Stimulated activated CD8-positive, alpha-beta memory T cell treated with anti-CD3 and anti-CD28 coated beads, Interleukin-15, amount 100 ng/mL, for 24 hours (primary cell): ENCODE data around the gene PFDN4.

Experiments used
- DNase-seq: peaks from one replicate; pipeline ENCODE4 v3.0.0-alpha.2; 2020; ENCODE audit warnings: low read depth

Gene PFDN4, protein sequence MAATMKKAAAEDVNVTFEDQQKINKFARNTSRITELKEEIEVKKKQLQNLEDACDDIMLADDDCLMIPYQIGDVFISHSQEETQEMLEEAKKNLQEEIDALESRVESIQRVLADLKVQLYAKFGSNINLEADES

DNA sequence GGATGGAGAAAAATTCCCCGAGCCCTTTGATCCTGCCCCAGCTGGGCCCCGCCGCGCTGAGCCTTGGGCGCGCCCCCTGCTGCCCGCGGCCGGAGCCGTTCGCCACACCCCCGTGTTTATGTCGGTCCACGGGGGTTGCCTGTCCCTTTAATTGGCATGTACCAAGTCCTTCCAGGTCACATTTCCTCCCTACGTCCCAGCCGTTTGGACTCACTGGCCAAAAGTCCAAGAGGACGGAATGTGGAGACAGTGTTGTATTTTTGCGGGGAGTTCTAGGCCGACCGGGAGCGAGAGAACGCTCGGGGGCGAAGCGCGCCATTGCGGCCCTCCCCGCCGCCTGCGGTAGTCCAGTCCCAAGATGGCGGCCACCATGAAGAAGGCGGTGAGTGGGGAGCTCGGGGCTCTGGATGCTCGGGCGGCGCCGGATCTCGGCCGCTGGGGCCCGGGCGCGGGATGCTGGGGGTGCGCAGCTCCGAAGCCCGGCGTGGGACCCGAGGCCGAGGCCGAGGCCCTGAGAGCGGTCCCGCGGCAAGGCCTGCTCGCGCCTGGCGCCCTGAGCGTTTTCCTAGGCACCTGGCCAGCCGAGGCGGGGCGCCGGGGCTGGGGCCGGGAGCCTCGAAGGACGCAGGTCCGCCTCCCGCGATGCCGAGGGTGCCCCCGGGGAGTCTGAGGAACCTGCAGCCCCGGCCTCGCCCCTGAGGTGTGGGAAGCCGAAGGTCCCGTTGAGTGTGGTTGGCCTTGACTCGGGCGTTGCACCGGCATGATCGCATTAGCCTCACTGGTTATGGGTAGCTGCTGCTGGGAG is at the start of gene PFDN4:
PFDN4 (plus strand) TSS at position 345 of the 805 bp plus-strand sequence; CDS start at position 359, 14 bp downstream.
- DNase-seq: peak; percentile 57

DNA sequence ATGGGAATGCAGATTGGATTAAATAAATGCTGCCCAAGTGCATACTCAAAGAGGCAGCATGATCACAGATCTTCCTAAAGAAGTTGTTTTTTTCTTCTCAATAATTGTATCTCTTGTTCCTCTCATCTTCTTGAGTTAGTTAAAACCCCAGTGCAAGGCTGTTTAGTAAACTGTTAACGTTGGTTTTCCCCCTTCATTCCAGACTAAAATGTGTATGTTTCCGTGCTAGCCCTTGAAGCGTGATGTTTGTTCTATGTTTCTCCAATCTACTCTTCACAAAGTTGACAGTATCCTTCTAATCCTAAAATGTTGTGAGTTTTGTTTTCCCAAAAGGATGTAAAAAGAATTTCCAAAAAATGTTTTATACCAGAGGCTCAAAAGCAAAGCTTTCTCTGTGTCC is 49.7 kb upstream of the PFDN4 start:
- no peak for DNase-seq

DNA sequence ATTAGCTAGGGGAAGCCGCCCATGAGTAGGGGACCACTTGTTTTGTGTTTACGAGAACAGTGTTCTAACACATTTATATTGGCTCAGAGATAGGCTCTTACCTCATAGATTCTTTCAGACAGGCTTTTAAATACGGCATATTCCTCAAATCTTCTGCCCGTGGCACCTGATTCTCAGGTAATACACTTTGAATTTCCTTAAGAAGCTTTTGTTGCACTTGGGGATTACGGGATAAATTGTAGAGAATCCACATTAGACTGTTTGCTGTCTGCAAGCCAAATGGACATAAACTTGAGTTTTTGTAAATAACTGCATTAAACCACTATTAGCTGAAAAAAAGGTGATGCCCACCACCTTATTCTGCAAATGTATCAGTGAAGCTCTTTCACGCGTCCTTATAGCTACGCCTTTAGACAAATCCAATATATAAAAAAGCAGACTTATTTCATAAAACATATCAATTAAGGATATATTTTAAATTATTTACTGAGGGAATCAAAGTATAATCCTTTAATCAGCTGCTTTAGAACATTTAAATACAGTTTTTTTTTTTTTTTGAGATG is 49.0 kb upstream of the PFDN4 start:
- DNase-seq: no peak

DNA sequence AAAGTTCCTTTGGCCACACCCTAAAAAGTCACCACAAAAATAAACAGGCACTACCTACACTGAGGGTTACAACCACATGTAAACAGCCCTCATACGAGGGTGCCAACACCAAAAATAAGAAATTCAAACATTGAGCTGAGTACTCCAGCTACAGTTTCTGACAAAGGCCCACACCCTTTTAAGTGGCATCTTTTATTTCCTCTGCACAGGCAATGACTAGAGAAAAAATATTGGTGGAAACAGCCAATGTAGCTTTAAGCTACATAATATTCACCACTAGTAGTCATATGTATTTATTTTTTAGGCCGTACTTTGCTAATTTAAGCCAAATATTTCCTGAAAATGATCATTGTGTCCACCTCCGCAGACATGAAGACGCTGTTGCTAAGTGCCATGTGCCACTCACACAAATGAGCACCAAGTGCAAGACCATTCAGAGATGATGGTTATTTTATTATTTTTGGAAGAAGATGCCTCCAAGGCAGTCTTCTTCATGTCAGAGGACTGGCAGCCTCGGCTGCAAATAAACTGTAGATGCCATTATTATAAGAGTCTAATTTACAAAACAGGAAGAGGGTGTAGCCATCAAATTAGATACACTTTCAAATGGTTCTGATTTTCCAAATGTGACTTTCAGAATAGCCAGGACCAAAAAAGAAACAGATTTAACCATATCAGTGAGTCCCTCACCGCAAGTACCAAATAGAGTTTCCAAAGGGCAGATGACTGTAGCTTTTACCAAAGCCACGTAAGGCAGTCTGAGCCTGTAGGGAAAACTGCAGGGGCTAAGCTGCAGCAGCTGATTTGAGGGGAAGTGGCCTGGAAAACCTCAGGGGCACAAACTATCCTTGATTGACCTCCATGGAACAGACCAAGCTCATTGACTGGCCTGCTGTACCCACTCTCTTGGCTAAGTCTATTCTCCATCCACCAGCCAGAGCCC is 47.6 kb upstream of the PFDN4 start:
- no peak for DNase-seq

DNA sequence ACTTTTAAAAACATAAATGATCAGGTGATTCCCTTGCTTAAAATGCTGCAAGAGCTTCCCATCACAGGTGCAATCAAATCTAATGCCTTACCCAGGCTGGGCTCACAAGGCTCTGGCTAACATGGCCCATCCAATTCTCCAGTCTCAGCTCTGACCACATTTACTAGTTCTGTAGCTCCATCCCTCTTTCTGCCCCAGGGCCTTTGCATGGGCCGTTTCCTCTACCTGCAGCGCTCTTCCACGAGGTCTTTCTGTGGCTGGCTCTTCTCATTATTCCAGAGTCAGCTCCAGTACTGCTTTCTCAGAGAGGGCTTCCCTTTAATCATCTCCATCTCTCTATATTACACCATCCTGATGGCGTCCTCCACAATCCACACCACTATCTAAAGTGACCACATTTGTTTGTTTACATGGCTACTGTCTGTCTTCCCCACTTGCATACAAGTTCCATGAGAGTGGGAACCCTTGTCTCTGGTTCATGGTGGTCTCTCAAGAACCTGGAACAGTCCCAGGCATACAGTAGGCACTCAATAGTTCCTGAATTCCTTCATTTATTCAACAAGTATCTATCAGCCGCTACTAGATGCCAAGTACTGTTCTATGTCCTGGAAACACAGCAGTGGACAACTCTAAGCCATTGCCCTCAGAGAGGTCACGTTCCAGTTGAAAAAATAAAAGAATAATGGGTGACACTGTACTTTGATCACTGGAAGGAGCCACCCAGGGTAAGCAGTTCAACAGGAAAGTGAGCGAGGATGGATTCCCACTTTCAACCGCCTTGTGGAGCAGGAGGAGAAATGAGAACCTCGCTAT is 46.7 kb upstream of the PFDN4 start:
- no peak for DNase-seq

DNA sequence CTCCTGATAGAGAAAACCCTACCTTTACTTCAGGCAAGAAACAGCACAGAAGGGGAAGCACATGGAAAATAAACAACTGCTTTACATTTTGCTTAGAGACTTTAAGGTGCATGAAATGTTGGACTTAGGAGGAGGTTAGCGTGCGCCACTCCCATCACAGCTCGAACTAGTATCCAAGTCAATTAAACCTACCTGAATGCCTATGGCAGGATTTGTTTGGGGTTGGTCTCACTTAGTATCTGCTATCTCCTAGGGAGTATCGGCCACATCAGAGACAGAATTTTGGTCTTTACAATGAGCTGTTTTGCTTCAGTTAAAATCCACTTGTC is 46.1 kb upstream of the PFDN4 start:
- DNase-seq: no peak

DNA sequence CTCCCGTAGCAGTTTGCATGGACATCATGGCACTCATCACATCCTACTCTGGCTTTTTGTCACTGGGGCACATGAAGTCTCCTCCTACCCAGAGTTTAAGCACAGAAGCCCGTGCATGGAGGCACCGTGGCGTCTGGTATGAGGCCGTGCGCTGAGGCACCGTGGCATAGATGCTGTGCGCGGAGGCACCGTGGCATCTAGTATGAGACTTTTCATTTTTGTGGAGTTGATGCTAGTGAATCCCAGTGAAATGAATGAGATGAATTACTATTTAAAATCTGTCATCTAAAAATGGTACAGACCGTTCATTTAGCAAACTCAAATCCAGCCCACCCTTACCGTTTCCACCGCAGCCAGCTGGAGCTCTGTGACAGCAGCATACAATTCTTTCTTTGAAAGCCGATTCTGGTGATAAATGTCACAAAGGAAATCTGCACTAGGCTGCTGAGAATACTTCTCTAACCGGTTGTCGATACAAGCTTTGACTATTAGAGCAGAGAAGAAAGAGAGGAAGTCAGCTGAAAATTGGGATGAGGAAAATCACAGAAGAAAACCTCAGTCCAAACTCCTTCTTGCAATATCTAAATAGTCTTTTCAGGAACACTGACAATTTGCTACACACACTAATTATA is 45.4 kb upstream of the PFDN4 start:
- no peak for DNase-seq

DNA sequence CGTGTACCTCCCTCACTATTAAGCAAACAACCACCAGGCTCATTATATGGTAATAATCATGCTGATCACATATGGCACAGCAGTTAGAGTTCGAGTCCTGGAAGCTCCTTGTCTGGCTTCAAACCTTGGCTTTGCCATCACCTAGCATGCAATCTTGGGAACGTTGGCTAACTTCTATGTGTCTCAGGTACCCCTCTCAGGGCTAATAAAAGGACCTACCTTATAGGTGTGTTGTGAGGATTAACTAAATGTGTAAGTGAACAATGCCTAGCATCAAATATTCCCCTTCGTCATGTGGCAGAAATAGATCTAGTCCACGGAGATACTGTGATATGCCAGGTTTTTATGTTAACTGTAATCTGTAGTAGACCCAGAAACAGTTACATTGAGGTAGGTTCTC is 44.5 kb upstream of the PFDN4 start:
- no peak for DNase-seq

DNA sequence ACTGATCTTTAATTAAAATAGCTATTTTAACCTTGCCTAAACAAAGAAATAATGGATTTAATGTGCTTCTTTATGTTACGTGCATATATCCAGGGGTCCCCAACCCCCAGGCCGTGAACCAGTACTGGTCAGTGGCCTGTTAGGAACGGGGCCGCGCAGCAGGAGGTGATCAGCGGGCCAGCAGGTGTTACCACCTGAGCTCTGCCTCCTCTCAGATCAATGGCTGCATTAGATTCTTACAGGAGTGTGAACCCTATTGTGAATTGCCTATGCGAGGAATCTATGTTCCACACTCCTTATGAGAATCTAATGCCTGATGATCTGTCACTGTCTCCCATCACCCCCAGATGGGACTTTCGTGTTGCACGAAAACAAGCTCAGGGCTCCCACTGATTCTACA is 42.9 kb upstream of the PFDN4 start:
- no peak for DNase-seq

DNA sequence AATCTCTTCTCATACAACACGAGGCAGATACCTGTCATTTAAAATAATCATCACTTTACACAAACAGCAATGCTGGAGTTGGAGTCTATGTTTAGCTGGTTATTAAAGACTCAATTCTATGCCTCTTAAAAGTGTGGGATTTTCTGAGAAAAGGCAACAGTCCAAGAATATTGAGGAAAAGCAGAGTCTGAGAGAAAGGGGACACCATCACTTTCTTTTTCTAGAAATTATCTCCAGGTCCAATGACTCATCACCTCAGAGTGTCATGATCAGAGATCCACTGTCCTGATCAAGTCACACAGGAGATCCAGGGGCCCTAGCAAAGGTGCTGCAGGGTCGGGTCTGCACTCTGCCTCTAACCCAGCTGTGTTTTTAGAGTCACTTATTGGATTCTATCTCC is 42.1 kb upstream of the PFDN4 start:
- no peak for DNase-seq

DNA sequence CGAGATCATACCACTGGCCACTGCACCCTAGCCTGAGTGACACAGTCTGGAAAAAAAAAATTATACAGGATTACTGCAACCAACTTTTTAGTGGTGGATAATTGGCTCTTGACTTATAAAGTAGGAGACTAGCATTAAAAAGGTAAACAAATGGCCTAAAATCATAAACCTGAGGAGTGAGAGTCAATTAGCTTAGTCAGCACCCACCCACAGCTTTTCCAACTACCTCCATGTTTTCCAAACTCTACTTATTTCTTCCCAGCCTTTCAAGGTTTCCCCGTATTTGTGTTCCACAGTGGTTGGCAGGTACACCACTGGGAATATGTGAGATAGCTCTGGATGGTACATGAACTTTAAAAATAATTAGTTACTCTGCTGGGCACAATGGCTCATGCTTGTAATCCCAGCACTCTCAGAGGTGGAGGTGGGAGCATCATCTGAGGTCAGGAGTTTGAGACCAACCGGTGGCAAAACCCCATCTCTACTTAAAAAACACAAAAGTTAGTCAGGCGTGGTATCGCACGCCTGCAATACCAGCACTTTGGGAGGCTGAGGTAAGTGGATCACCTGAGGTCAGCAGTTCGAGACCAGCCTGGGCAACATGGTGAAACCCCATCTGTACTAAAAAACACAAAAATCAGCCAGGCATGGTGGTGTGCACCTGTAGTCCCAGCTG is 40.8 kb upstream of the PFDN4 start:
- no peak for DNase-seq

DNA sequence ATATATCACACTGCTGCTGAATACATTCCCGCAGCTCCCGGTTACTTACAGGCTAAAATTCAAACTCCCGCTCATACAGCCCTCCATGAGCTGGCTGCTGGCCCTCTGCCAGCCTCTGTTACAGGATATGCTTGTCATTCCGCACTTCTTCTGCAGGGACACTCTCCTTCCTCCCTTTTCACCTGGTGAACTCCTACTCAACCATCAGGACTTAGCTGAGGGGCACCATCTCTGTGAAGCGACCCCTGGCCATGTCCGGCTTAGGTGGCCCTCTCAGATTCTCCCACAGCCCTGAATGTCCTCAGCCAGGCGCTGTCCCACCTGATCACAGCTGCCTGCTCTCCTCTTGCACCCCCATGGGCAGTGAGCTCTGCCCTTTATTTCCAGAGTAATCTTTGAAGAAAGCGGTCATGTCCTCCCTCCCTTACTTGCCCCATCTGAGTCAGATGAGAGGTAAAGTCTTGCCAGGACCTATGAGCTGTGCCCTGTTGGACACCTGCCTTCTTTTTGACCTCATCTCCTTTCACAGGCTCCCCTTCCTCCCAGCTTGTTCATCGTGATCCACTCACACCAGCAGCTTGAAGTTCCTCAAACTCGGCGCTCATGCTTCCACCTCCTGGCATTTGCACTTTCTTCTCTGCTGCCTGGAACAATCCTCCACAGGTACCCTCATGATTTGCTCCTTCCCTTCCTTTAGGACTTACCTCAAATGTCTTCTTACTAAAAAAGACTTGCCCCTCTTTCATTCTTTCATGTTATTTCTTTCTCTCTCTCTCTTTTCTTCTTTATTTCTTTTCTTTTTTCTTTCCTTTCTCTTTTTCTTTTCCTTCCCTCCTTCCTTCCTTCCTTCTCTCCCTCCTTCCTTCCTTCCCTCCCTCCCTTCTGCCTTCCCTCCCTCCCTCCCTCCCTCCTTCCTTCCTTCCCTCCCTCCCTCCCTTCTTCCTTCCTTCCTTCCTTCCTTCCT is 39.7 kb upstream of the PFDN4 start:
- DNase-seq: no peak

DNA sequence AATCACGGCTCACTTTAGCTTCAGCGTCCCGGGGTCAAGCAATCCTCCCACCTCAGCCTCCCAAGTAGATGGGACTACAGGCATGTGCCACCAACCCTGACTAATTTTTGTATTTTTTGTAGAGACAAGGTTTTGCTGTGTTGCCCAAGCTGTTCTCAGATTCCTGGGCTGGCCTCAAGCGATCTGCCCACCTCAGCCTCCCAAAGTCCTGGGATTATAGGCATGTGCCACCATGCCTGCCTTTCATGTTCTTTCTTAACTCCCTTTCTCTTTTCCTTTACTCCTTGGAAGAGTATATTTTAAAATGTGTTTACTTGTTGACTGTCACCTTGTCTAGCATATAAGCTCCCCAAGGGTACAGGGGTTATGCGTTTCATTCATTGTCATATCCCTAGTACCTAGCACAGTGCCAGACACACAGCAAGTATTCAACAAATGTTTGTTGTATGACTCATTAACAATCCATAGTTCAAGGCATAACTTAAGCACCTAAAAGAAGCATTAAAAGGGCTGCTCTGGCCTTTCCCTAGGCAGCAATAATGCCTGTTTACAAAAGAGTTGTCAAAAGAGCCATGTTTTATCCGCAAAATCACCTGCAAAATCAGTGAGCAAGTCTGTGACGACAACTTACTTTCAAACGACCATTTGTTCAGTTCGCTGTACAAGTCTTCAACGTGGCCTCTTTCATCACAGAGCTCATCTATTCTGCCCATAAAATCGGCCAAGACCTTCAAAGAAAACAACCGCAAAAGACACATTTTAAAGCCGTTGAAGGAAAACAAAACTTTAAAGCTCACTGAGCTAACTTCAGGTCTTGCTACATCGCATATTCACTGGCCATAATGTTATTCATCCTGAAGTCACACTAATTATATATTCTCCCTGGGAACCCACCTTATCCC is 38.7 kb upstream of the PFDN4 start:
- no peak for DNase-seq

DNA sequence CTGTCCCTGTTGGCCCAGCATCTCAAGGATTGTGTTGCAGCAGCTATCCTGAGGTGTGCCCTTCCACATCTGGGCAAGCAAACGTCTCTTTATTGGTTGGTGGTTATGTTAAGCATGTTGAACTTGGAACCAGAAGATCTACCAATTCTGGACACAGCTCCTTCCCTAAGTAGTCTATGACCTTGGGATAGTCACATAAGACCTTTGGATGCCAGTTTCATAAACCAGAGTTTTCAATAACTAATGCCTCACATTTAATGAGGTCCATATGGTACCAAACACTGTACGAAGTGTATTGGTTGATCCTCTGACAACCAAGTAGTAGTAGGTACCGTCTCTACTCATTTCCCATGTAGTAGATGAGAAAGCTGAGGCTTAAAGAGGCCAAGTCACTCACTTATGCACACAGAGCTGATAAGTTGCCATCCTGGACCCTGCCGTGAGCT is 37.8 kb upstream of the PFDN4 start:
- DNase-seq: no peak

DNA sequence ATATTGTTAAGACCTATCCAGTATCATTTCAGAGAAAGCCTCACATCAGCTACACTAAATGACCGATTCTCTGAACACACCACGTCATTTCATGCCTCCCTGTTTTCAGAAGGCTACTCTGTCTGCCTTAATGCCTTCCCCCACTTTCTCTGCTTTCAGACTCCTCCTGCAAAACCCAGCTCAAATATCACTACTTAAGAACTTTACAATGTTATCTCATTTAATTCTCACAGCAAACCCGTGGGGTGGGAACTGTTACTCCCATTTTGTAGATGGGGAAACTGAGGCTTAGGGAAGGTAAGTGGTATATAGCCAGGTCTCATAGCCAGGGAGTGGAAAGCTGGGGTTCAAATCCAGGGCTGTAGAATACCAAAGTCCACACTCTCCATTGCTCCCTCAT is 36.9 kb upstream of the PFDN4 start:
- DNase-seq: no peak

DNA sequence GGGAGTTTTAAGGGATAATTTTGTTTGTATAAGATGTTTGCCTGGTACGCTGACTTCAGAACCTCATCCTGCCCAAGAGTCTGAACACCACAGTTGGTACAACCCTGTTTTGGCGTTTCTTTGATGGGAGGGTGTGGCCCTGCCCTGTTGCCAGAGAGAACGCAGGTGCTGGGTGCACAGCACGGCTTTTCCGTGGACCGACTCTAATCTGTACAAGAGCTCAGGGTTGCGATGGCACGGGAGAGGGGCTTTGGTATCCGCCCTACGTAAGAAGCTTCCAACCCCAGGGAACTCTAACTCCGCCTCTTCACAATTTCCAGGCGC is 35.4 kb upstream of the PFDN4 start:
- no peak for DNase-seq

DNA sequence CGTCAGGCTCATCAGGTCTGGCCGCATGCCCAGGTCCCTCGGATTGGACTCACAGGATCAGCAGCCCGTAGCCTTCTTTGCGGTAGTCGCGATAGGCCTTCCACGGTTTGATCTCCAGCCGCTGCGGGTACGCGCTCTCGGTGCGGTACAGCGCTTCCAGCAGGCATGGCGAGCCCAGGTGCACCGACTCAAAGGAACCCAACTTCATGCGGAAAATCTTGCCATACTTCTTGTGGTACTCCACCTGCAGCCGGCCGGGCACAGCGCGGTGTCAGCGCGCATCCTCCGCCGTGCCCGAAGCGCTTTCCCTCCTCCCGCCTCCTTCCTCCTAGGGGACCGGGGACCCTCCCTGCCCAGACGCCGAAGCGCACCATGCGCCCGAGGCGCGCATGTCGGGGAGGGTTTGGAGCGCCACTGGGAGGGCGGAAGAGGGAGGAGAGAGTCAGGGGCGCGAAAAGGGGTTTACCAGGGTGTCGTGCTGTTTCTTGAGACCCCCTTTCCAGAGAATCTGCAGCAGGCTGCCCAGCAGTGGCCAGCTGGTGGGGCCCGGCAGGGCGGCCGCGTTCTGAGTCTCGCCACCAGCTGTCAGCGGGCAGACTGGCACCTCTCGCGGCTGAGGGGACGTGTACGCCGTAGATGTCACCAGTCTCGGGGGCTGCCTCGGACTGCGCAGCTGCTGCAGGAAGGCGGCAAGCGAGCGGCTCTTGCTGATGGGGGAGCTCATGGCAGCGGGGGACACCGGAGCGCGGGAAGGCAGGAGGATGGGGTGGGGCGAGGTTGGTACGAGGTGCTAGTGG is 34.8 kb upstream of the PFDN4 start:
- DNase-seq: no peak
